GM19023 (cell line): ENCODE measurements around the gene CANX.
A peak's percentile ranks its signal among the peaks of the same experiment; 100 is the strongest.
"Not testable (repeated sequence)": the region's sequence is repeated elsewhere in the genome, so short reads cannot be mapped to it uniquely, and the experiment has no call there.

Source experiments
- ATAC-seq: cut with Tn5 transposase; IDR thresholded peaks from one replicate; pipeline ENCODE4 v1.9.1; 2021; ENCODE audit warnings: mild to moderate bottlenecking, moderate library complexity; ENCODE audit not compliant: unreplicated experiment

CANX gene

GRCh38 chr5:179697993-179698934 lies 503 bp upstream of the CANX start:
- peak; percentile 88 for ATAC-seq

DNA sequence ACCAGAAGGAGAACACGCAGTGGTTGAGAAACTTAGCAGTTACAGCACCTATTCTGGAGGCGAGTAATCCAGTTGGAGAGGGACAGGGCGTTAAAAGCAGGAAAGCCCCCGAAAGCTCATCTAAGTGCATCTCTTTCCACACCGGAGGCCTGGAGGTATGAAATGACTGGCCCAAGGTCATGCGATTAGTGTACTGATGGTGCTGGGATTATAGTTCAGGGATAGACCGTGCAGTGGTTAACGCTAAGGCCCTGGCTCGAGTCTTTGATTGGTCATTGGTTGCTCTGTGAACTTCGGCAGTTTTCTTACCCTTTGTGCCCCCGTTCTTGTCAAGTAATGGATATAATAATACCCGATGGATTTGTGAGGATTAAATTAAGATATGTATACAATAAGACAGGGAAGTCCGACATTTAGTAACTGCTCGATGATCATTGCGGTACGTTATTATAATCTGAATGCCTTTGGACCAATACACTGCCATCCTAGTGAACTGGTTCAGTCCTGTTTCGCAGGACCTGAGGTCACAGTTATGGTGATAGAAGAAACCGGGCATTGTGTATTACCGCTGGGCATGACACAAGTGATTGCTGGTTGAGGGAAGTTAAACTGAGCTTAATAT lies 960 bp downstream of the CANX start:
- ATAC-seq = no peak

- no peak for ATAC-seq
These were observed 1.7 kb downstream of the CANX start for GRCh38 chr5:179700401-179700918.

DNA sequence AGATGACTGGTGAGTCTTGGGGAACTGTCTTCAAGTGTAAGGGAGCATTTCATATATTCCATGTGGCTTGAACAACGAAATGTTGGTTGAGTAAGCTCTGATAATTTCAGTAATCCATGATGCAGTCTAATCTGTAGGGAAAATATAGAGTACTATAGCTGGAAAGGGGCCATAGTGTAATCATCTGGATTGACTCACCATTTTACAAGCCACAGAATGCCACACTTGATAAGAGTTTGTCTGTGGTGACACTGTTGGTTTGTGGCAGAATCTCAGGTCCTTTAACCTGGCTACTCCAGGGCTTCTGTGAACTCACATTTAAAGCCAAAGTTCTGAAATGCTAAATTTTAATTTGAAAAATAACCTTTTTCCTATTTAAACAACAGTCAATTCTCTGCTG lies 17.5 kb downstream of the CANX start:
- ATAC-seq = no peak

DNA sequence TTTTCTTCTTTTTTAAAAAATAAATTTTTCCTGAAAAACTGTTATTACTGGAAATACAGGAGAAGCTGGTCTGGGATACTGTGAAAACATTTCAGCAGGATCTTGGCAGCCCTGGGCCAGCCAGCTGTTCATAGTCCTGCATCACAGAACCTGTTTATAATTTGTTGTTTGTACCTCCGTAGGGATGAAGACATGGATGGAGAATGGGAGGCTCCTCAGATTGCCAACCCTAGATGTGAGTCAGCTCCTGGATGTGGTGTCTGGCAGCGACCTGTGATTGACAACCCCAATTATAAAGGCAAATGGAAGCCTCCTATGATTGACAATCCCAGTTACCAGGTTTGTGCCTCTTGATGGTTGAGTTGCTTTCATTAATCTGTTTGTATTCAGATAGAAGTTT lies 21.5 kb downstream of the CANX start:
- no peak for ATAC-seq

- no peak for ATAC-seq
These were observed 25.4 kb downstream of the CANX start for GRCh38 chr5:179724163-179724562.

DNA sequence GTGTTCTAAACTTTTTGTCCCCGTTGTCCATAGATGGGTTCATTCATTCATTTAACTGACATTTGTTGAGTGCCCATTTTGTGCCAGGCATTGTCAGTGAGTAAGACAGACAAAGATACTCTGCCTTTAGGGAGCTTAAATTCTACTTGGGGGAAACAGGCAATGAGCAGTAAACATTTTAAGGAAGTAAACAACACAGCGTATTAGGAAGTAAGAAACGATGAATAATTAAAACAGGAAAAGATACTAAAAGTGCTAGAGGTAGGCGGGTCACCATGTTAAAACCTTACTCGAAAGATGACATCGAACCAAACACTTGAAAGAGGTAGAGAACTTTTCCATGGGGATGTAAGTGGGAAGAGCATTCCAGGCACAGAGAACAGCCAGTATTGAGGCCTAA lies 28.3 kb downstream of the CANX start:
- ATAC-seq = no peak

GRCh38 chr5:179729303-179729702 lies 30.5 kb downstream of the CANX start:
- no peak for ATAC-seq

DNA sequence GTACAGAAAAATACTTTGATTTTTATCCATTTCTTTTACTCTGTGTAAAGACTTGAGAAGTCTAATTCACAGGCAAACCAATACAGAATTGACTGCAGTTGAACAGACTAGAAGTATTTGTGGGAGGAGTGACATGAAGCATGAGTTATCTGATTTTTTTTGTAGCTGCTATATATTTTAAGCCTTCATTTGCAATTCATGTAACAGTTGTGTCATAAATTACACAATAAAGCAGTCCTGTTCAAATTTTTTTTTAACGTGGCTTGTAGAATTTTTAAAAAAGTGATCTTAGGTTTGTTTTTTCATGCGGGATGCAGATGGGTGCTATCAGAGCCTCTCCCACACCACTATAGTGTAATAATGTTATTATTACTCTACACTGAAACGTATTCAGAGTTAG lies 31.0 kb downstream of the CANX start:
- no peak for ATAC-seq

- no peak for ATAC-seq
These were observed 31.6 kb downstream of the CANX start for GRCh38 chr5:179730356-179730755.

- no peak for ATAC-seq
These were observed 32.1 kb downstream of the CANX start for GRCh38 chr5:179730852-179731251.

GRCh38 chr5:179731791-179732411 lies 33.1 kb downstream of the CANX start:
- peak; percentile 7 for ATAC-seq

DNA sequence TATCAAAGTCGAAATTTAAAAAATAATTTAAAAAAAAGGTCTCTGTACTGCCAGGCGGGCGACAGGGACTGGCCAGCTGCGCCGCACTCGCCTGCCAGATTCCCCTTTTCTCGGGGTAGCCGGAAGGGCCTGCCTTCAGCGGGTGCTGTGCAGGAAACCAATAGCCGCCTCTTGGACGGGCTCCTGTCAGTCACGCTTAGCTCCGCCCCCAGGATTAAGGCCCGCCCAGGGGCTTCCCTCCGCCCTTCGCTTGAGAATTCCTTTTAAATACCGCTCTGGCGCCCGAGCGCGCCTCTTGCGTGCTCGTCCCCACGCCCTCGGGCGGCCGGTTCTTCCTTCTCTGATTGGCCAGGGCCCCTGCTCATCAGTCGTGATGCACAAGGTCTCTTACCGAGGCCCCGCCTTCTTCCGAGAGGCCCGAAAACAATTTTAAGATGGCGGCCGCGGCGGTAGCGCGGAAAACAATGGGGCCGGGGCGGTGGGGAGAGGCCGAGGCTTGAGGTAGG lies 33.7 kb downstream of the CANX start, which contains the start of gene MAML1:
MAML1 (plus strand) TSS at position 411 of the 506 bp plus-strand sequence. CDS start 291 bp downstream, outside the sequence.
- ATAC-seq = peak; percentile 96

- ATAC-seq = peak; percentile 27
These were observed 34.4 kb downstream of the CANX start for GRCh38 chr5:179732918-179733771.

GRCh38 chr5:179733772-179734126 lies 35.0 kb downstream of the CANX start:
- ATAC-seq = no peak

GRCh38 chr5:179734536-179735164 lies 35.9 kb downstream of the CANX start:
- ATAC-seq = no peak

DNA sequence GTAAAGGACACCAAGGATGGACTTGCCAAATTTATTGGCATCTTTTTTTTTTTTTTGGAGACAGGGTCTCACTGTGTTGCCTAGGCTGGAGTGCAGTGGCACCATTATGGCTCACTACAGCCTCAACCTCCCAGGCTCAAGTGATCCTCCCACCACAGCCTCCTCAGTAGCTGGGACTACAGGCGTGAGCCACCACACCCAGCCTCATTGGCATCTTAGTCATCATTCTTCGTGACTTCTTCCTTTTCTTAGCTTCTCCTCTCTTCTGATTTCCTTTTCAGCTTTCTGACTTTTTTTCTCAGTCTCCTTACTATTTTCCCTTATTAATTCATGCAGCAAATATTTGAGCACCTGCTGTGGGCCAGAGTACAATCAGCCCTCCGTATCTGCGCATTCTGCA lies 40.0 kb downstream of the CANX start:
- ATAC-seq = no peak

GRCh38 chr5:179744106-179744505 lies 45.3 kb downstream of the CANX start:
- ATAC-seq = not testable (repeated sequence)

- no peak for ATAC-seq
These were observed 48.1 kb downstream of the CANX start for GRCh38 chr5:179746872-179747271.

- no peak for ATAC-seq
These were observed 49.0 kb downstream of the CANX start for GRCh38 chr5:179747811-179748210.
